GM12874 (cell line): Measurements from ENCODE around the gene RAB5B.

ENCODE experiments used
- TF ChIP-seq, protein P1 (sequence below): IDR thresholded peaks from 2 replicates; pipeline ENCODE4 v1.5.1; 2011; ENCODE audit warnings: low read depth, mild to moderate bottlenecking, control low read depth, low read length, moderate library complexity; ENCODE audit not compliant: insufficient read depth

The RAB5B gene

DNA sequence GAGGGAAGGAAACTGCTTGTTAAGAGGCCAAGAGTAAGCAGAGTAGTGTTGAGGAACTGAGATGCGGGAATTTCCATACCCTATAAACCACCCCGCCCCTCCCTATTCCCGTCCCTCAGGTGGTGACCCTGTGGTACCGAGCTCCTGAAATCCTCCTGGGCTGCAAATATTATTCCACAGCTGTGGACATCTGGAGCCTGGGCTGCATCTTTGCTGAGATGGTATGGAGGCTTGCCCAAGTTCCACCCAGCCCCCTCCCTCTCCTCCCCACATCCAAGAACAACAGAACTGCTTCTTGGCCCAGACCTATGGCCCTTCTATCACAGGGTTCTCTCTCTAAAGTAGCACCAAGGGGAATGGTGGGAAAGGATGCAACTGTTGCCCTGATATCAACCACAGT, 4.5 kb upstream of the RAB5B start:
- TF ChIP-seq, protein P1, sequence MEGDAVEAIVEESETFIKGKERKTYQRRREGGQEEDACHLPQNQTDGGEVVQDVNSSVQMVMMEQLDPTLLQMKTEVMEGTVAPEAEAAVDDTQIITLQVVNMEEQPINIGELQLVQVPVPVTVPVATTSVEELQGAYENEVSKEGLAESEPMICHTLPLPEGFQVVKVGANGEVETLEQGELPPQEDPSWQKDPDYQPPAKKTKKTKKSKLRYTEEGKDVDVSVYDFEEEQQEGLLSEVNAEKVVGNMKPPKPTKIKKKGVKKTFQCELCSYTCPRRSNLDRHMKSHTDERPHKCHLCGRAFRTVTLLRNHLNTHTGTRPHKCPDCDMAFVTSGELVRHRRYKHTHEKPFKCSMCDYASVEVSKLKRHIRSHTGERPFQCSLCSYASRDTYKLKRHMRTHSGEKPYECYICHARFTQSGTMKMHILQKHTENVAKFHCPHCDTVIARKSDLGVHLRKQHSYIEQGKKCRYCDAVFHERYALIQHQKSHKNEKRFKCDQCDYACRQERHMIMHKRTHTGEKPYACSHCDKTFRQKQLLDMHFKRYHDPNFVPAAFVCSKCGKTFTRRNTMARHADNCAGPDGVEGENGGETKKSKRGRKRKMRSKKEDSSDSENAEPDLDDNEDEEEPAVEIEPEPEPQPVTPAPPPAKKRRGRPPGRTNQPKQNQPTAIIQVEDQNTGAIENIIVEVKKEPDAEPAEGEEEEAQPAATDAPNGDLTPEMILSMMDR: no peak

DNA sequence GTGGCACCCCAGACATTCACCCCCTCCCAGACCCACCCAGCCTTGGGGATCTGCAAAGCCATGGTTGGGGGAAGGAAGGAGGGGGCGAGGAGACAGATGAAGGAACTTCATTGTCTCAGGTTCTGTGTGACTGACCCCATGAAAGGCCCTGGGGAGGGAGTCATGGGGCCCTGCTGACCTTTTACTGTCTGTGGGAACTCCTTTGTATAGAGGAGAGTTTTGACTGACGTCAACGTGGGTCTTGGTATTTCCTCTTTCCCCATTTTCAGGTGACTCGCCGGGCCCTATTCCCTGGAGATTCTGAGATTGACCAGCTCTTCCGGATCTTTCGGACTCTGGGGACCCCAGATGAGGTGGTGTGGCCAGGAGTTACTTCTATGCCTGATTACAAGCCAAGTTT, 3.1 kb upstream of the RAB5B start:
- TF ChIP-seq, protein P1: no peak

DNA sequence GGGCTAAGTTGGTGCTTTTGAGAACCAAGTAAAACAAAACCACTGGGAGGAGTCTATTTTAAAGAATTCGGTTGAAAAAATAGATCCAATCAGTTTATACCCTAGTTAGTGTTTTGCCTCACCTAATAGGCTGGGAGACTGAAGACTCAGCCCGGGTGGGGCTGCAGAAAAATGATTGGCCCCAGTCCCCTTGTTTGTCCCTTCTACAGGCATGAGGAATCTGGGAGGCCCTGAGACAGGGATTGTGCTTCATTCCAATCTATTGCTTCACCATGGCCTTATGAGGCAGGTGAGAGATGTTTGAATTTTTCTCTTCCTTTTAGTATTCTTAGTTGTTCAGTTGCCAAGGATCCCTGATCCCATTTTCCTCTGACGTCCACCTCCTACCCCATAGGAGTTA, 1.8 kb upstream of the RAB5B start:
- TF ChIP-seq, protein P1: no peak

DNA sequence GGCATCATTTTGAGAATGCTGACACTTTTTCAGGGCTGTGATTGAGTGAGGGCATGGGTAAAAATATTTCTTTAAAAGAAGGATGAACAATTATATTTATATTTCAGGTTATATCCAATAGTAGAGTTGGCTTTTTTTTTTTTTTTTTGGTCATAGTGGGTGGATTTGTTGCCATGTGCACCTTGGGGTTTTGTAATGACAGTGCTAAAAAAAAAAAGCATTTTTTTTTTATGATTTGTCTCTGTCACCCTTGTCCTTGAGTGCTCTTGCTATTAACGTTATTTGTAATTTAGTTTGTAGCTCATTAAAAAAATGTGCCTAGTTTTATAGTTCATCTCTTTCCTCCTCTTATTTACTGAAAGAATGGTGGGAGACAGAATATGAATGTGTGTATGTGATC, 1.4 kb upstream of the RAB5B start:
- TF ChIP-seq, protein P1: no peak

DNA sequence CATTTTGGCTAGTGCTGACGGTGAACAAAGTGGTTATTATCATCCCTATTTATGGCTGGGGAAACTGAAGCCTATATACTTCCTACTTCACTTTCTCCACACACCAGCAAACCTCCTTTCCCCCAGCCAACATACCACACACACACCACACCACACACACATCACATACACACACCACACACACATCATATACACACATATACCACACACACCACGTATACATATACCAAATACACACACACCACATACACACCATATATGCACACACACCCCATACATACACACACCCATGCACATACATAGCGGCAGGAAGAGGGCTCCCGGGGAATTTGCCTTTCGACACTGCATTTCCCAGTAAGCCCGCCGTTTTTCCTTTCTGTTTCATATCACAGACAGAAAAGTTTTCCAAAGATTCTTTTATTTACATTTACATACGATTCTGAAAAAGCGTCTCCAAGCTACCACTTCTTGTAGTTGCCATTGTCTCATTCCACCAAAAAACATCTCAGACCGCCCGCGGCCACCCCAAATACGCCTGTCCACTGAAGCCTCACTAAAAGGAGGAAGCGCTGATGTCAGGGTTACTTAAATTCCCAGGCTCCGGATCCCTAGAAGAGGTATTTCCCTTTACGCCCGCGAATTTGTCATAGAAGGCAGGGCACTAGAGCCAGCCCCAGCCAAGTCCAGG, 823 bp upstream of the RAB5B start:
- TF ChIP-seq, protein P1: no peak

DNA sequence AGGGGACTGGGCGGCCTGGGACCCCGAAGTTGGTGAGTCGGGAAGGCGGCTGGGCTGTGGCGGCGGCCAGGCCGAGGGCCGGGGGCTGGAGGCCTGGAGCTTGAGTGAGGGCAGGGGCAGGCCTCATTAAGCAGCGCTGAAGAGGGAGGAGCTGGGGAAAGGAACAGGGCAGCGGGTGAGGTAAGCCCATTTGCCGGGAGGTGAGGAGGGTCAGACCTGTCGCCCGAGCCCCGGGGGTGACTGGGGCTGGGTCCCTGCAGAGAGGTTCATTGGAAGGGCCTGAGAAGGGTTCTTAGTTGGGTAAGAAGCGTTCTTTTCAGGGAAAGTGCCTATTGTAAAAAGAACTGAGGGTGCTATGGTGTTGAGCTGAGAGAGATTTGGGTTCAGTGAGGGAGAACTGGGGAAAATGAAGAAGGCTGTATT, 441 bp downstream of the RAB5B start:
- TF ChIP-seq, protein P1: no peak

DNA sequence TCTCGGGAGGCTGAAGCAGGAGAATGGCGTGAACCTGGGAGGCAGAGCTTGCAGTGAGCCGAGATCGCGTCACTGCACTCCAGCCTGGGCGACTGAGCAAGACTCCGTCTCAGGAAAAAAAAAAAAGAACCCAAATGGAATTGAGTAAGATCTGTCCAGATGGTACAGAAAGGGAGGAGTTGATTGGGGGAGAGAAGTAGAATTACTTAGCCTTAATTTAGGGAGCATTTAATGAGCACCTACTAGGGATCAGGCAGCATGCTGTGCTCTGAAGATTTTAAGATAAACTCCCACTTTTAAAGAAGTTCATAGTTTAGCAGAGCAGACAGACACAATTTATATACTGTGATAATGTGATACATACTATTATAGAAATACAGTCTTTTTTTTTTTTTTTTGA, 4.5 kb downstream of the RAB5B start:
- TF ChIP-seq, protein P1: no peak
